Upper lobe of left lung (tissue), 6 donors: ENCODE measurements around the gene CNTNAP2. TPM values are rescaled to one million over a fixed set of nuclear protein-coding genes. Genes with fewer than 3 reads are reported as not detected.

Experiments used
- ATAC-seq, 2 donors: fragments of 200-7000 bp; cut with Tn5 transposase; one replicate each; pipeline ENCODE4 v1.9.1; 2022; ENCODE audit warnings: mild to moderate bottlenecking in 2 of 2, moderate library complexity in 2 of 2; ENCODE audit not compliant: low FRiP score in 2 of 2
- DNase-seq, 2 donors: peaks; one replicate each; pipeline ENCODE4 v3.0.0-alpha.2; 2019 to 2020
- H3K27ac ChIP-seq, 4 donors: fragments of 200-600 bp; sonication (generic); one replicate each; pipeline ENCODE4 v1.5.1; 2016 to 2019
- H3K27me3 ChIP-seq, 4 donors: fragments of 200-600 bp; sonication (generic); one replicate each; pipeline ENCODE4 v1.5.1; 2017 to 2019
- H3K36me3 ChIP-seq, 4 donors: fragments of 200-600 bp; sonication (generic); one replicate each; pipeline ENCODE4 v1.5.1; 2016 to 2019
- H3K4me1 ChIP-seq, 4 donors: fragments of 200-600 bp; sonication (generic); one replicate each; pipeline ENCODE4 v1.5.1; 2018 to 2019
- H3K4me3 ChIP-seq, 4 donors: fragments of 200-600 bp; sonication (generic); one replicate each; pipeline ENCODE4 v1.5.1; 2017 to 2019; ENCODE audit warnings: mild to moderate bottlenecking in 2 of 4, moderate library complexity in 1 of 4
- H3K9me3 ChIP-seq, 4 donors: fragments of 200-600 bp; sonication (generic); one replicate each; pipeline ENCODE4 v1.5.1; 2018 to 2019
- EP300 ChIP-seq, 4 donors: sonication (generic); formaldehyde crosslinking; IDR thresholded peaks; one replicate each; pipeline ENCODE4 v1.5.1; 2017; ENCODE audit warnings: antibody characterized with exemption in 4 of 4, control low read depth in 2 of 4
- POLR2A ChIP-seq, 4 donors: fragments of 450-650 bp; IDR thresholded peaks; one replicate each; pipeline ENCODE4 v1.5.1; 2016 to 2017; ENCODE audit warnings: antibody characterized with exemption in 4 of 4, mild to moderate bottlenecking in 2 of 4
- POLR2AphosphoS5 ChIP-seq, 2 donors: sonication (generic); formaldehyde crosslinking; IDR thresholded peaks; one replicate each; pipeline ENCODE4 v1.5.1; 2017; ENCODE audit warnings: antibody characterized with exemption in 2 of 2
- WGBS, 2 donors: methylation state at CpG; one replicate each; pipeline ENCODE4 v1.1.5; 2017 to 2018; 5-methylcytosine and 5-hydroxymethylcytosine counted together
- total RNA-seq, 6 donors: library from RNA; depleted of rRNA in 4 of 6; stranded (reverse); fragments of >200 nt in 4 of 6; gene quantifications; one replicate each; pipeline versions ENCODE4 v1.1.0 to v1.2.1, GENCODE V29; 2016 to 2021
- TF ChIP-seq, protein P1 (sequence below), 6 experiments: fragments of 450-650 bp in 4 of 6; fragments of 200-600 bp in 2 of 6; sonication (generic) in 2 of 6; IDR thresholded peaks; one replicate each; pipeline ENCODE4 v1.5.1; 2016 to 2019; ENCODE audit warnings: antibody characterized with exemption in 6 of 6
- donor health status: DM: no; HTN: no; CAD: no; lungs with moderate emphysema.
- donor health status: DM: no; HTN: yes; CAD: no; lungs with severe emphysema.

CNTNAP2 gene
- total RNA-seq, 6 donors from 2014 or later: 0.06 to 1.0 (median 0.37) TPM

- Histone ChIP-seq H3K4me3 (no peak overlapping the region), H3K4me1 (no peaks in the 10 kb centered on the region), H3K36me3 (no peaks in the 10 kb centered on the region), H3K9me3 (no peaks in the 10 kb centered on the region), H3K27ac (no peak overlapping the region), H3K27me3 (no peaks in the 10 kb centered on the region)
- WGBS, 2 donors: 54 to 60% methylated on average over 5 of the region's 5 CpGs
- TF ChIP-seq POLR2A (IDR thresholded peaks at IDR 0.05) (no peak), EP300 (IDR thresholded peaks at IDR 0.05) (no peak), POLR2AphosphoS5 (IDR thresholded peaks at IDR 0.05) (no peak)
- TF ChIP-seq, protein P1, sequence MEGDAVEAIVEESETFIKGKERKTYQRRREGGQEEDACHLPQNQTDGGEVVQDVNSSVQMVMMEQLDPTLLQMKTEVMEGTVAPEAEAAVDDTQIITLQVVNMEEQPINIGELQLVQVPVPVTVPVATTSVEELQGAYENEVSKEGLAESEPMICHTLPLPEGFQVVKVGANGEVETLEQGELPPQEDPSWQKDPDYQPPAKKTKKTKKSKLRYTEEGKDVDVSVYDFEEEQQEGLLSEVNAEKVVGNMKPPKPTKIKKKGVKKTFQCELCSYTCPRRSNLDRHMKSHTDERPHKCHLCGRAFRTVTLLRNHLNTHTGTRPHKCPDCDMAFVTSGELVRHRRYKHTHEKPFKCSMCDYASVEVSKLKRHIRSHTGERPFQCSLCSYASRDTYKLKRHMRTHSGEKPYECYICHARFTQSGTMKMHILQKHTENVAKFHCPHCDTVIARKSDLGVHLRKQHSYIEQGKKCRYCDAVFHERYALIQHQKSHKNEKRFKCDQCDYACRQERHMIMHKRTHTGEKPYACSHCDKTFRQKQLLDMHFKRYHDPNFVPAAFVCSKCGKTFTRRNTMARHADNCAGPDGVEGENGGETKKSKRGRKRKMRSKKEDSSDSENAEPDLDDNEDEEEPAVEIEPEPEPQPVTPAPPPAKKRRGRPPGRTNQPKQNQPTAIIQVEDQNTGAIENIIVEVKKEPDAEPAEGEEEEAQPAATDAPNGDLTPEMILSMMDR (IDR thresholded peaks at IDR 0.05): no peak
- DNase-seq (no peak), ATAC-seq (no peak)
These were observed 1490.7 kb downstream of the CNTNAP2 start for GRCh38 chr7:147607157-147607800.

- Histone ChIP-seq H3K27me3 (no peaks in the 10 kb centered on the region), H3K9me3 (no peaks in the 10 kb centered on the region), H3K4me1 (no peaks in the 10 kb centered on the region), H3K27ac (no peak overlapping the region), H3K4me3 (no peak overlapping the region), H3K36me3 (no peaks in the 10 kb centered on the region)
- WGBS, 2 donors: 86 to 88% methylated on average over 1 of the region's 1 CpG
- ATAC-seq (no peak), DNase-seq (no peak)
- TF ChIP-seq EP300 (IDR thresholded peaks at IDR 0.05): no peak
- TF ChIP-seq POLR2AphosphoS5 (IDR thresholded peaks at IDR 0.05): no peak
- TF ChIP-seq, protein P1 (IDR thresholded peaks at IDR 0.05): no peak
- TF ChIP-seq POLR2A (IDR thresholded peaks at IDR 0.05): no peak
These were observed 1494.8 kb downstream of the CNTNAP2 start for GRCh38 chr7:147611431-147611830.

GRCh38 chr7:147635288-147635687, 1518.7 kb downstream of the CNTNAP2 start:
- no peak for TF ChIP-seq POLR2AphosphoS5 (IDR thresholded peaks at IDR 0.05)
- TF ChIP-seq, protein P1 (IDR thresholded peaks at IDR 0.05): no peak
- no peak overlapping the region for H3K27ac ChIP-seq
- 71 to 78% methylated on average over 3 of the region's 3 CpGs for WGBS, 2 donors
- no peaks in the 10 kb centered on the region for H3K9me3 ChIP-seq
- H3K36me3 ChIP-seq: no peaks in the 10 kb centered on the region
- no peaks in the 10 kb centered on the region for H3K27me3 ChIP-seq
- DNase-seq (no peak), ATAC-seq (no peak)
- H3K4me3 ChIP-seq: no peak overlapping the region
- no peaks in the 10 kb centered on the region for H3K4me1 ChIP-seq

GRCh38 chr7:147636553-147636952, 1520.0 kb downstream of the CNTNAP2 start:
- no peak overlapping the region for H3K4me3 ChIP-seq
- H3K4me1 ChIP-seq: no peaks in the 10 kb centered on the region
- TF ChIP-seq EP300 (IDR thresholded peaks at IDR 0.05) (no peak), POLR2A (IDR thresholded peaks at IDR 0.05) (no peak), POLR2AphosphoS5 (IDR thresholded peaks at IDR 0.05) (no peak)
- TF ChIP-seq, protein P1 (IDR thresholded peaks at IDR 0.05): no peak
- ATAC-seq: no peak
- no peaks in the 10 kb centered on the region for H3K36me3 ChIP-seq
- no peak for DNase-seq
- 86 to 90% methylated on average over 2 of the region's 2 CpGs for WGBS, 2 donors
- H3K27me3 ChIP-seq: no peaks in the 10 kb centered on the region
- no peaks in the 10 kb centered on the region for H3K9me3 ChIP-seq
- H3K27ac ChIP-seq: no peak overlapping the region

DNA sequence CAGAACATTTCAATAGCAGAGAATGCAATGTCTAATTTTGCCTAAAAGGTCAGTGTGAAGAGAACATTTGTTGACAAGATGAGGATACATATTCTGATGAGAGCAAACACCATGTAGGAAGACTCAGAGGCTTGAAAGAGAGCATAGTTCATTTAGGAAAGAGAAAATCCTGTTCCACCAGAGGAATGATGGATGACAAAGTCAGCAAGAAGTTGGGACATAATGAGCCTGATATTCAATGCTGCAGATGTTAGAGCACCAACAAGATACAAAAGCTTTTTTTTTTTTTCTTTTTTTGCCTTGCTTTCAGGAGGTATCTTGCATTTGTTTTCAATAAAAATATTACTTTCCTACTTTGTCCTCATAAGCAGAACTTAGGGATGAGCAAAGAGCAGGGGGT, 1522.0 kb downstream of the CNTNAP2 start:
- Histone ChIP-seq H3K4me1 (no peaks in the 10 kb centered on the region), H3K27me3 (no peaks in the 10 kb centered on the region), H3K36me3 (no peaks in the 10 kb centered on the region), H3K9me3 (no peaks in the 10 kb centered on the region), H3K27ac (no peak overlapping the region), H3K4me3 (no peak overlapping the region)
- ATAC-seq (no peak), DNase-seq (no peak)
- no peak for TF ChIP-seq EP300 (IDR thresholded peaks at IDR 0.05)
- TF ChIP-seq, protein P1 (IDR thresholded peaks at IDR 0.05): no peak
- no peak for TF ChIP-seq POLR2AphosphoS5 (IDR thresholded peaks at IDR 0.05)
- TF ChIP-seq POLR2A (IDR thresholded peaks at IDR 0.05): no peak
